Progenitor cell of endocrine pancreas (in vitro differentiated cells): ENCODE data around the gene CDC42EP4. TPM values are rescaled to one million over a fixed set of nuclear protein-coding genes. Genes with fewer than 3 reads are reported as not detected.
"Not testable (repeated sequence)": the region's sequence is repeated elsewhere in the genome, so short reads cannot be mapped to it uniquely, and the experiment has no call there.

Experiments used
- DNase-seq: peaks from one replicate; pipeline ENCODE4 v3.0.0; 2021; ENCODE audit warnings: low spot score; ENCODE audit not compliant: unreplicated experiment
- H3K27ac Mint-ChIP-seq: 2 replicates; pipeline ENCODE4 v1.8.0; 2021; ENCODE audit warnings: mild to moderate bottlenecking, moderate library complexity, mixed read lengths
- H3K27me3 Mint-ChIP-seq: 2 replicates; pipeline ENCODE4 v1.8.0; 2021; ENCODE audit warnings: mixed read lengths
- H3K36me3 Mint-ChIP-seq: 2 replicates; pipeline ENCODE4 v1.8.0; 2022; ENCODE audit warnings: mixed read lengths; ENCODE audit not compliant: insufficient read depth
- H3K4me1 Mint-ChIP-seq: 2 replicates; pipeline ENCODE4 v1.8.0; 2021; ENCODE audit warnings: low read depth, mixed read lengths
- H3K4me3 Mint-ChIP-seq: 2 replicates; pipeline ENCODE4 v1.8.0; 2021; ENCODE audit warnings: low read depth, mild to moderate bottlenecking, moderate library complexity, mixed read lengths
- H3K9me3 Mint-ChIP-seq: 2 replicates; pipeline ENCODE4 v1.8.0; 2021; ENCODE audit warnings: low read depth, mixed read lengths
- CTCF ChIP-seq: fragments of 200-600 bp; sonication (generic); IDR thresholded peaks from one replicate; pipeline ENCODE4 v1.5.0; 2021; ENCODE audit warnings: antibody characterized with exemption, mild to moderate bottlenecking; ENCODE audit not compliant: unreplicated experiment
- total RNA-seq: library from RNA; stranded (reverse); gene quantifications from 2 replicates; pipeline ENCODE4 v1.2.1, GENCODE V29; 2021

The CDC42EP4 gene
- total RNA-seq, 1 donor from 2014 or later: 77.9 TPM

- TF ChIP-seq CTCF: no peak
- Mint-ChIP-seq H3K9me3 (no peaks in the 10 kb centered on the region), H3K4me3 (no peak overlapping the region), H3K27me3 (peaks cover 14% of the 10 kb centered on the region), H3K4me1 (peaks cover 9% of the 10 kb centered on the region), H3K36me3 (no peaks in the 10 kb centered on the region), H3K27ac (no peak overlapping the region)
- no peak for DNase-seq
Measured at GRCh38 chr17:73315471-73315870, 3.7 kb upstream of the CDC42EP4 start.

GRCh38 chr17:73313526-73314127, 1.8 kb upstream of the CDC42EP4 start:
- Mint-ChIP-seq H3K36me3 (peaks cover 1% of the 10 kb centered on the region), H3K27ac (peak overlapping the region; percentile 13), H3K4me1 (peaks cover 19% of the 10 kb centered on the region), H3K4me3 (peak overlapping the region; percentile 38), H3K9me3 (no peaks in the 10 kb centered on the region), H3K27me3 (peaks cover 14% of the 10 kb centered on the region)
- no peak for TF ChIP-seq CTCF
- no peak for DNase-seq

GRCh38 chr17:73312887-73313286, 1.1 kb upstream of the CDC42EP4 start:
- Mint-ChIP-seq H3K4me3 (peak overlapping the region; percentile 98), H3K27me3 (peaks cover 14% of the 10 kb centered on the region), H3K27ac (peak overlapping the region; percentile 45), H3K4me1 (peaks cover 26% of the 10 kb centered on the region)
- DNase-seq, H3K9me3 Mint-ChIP-seq, H3K36me3 Mint-ChIP-seq: not testable (repeated sequence)

GRCh38 chr17:73311428-73311780, 397 bp downstream of the CDC42EP4 start:
- Mint-ChIP-seq H3K4me3 (peak overlapping the region; percentile 98), H3K9me3 (no peaks in the 10 kb centered on the region), H3K27me3 (peaks cover 9% of the 10 kb centered on the region), H3K36me3 (peaks cover 1% of the 10 kb centered on the region), H3K4me1 (peaks cover 25% of the 10 kb centered on the region), H3K27ac (peak overlapping the region; percentile 96)
- no peak for TF ChIP-seq CTCF
- peak; percentile 44 for DNase-seq

- H3K27ac Mint-ChIP-seq: peak overlapping the region; percentile 100
- TF ChIP-seq CTCF: no peak
- DNase-seq: no peak
- peaks cover 1% of the 10 kb centered on the region for H3K36me3 Mint-ChIP-seq
- H3K27me3 Mint-ChIP-seq: peaks cover 6% of the 10 kb centered on the region
- peaks cover 37% of the 10 kb centered on the region for H3K4me1 Mint-ChIP-seq
- H3K9me3 Mint-ChIP-seq: no peaks in the 10 kb centered on the region
- peak overlapping the region; percentile 98 for H3K4me3 Mint-ChIP-seq
Measured at GRCh38 chr17:73309727-73310596, 1.8 kb downstream of the CDC42EP4 start.

GRCh38 chr17:73308959-73309358, 2.8 kb downstream of the CDC42EP4 start:
- DNase-seq, H3K36me3 Mint-ChIP-seq, H3K9me3 Mint-ChIP-seq, H3K27ac Mint-ChIP-seq, H3K27me3 Mint-ChIP-seq, H3K4me3 Mint-ChIP-seq: not testable (repeated sequence)
- H3K4me1 Mint-ChIP-seq: peaks cover 45% of the 10 kb centered on the region
